Prostate gland (tissue), 2 donors: Measurements from ENCODE around the gene DEF6. TPM values are rescaled to one million over a fixed set of nuclear protein-coding genes. Genes with fewer than 3 reads are reported as not detected.
A peak's percentile ranks its signal among the peaks of the same experiment; 100 is the strongest.

ENCODE experiments used
- DNase-seq: peaks from one replicate; pipeline ENCODE4 v3.0.0-alpha.2; 2019; ENCODE audit warnings: low spot score
- H3K27ac ChIP-seq, 2 donors: fragments of 200-600 bp; sonication (generic); 2 replicates each; pipeline ENCODE4 v1.5.1; 2017 to 2019
- H3K27me3 ChIP-seq: fragments of 200-600 bp; sonication (generic); replicated peaks from 2 replicates; pipeline ENCODE4 v1.5.1; 2019; ENCODE audit not compliant: insufficient read depth
- H3K36me3 ChIP-seq, 2 donors: fragments of 200-600 bp; sonication (generic); 1 replicate in 1 of 2; 2 replicates in 1 of 2; pipeline versions ENCODE4 v1.5.1 to v1.8.1; 2017 to 2019
- H3K4me1 ChIP-seq: fragments of 200-600 bp; sonication (generic); replicated peaks from 2 replicates; pipeline ENCODE4 v1.5.1; 2019
- H3K4me3 ChIP-seq, 2 donors: fragments of 200-600 bp; sonication (generic); 2 replicates each; pipeline ENCODE4 v1.5.1; 2017 to 2019
- H3K9me3 ChIP-seq: fragments of 200-600 bp; sonication (generic); 2 replicates; pipeline ENCODE4 v1.5.1; 2017
- CTCF ChIP-seq, 4 experiments: fragments of 200-600 bp in 2 of 4; fragments of 450-650 bp in 2 of 4; sonication (generic) in 2 of 4; IDR thresholded peaks; 1 replicate in 3 of 4; 2 replicates in 1 of 4; pipeline ENCODE4 v1.5.1; 2016 to 2019; ENCODE audit warnings: antibody characterized with exemption in 4 of 4, mild to moderate bottlenecking in 2 of 4, moderate library complexity in 2 of 4
- POLR2A ChIP-seq: fragments of 450-650 bp; IDR thresholded peaks from one replicate; pipeline ENCODE4 v1.6.1; 2016; ENCODE audit warnings: antibody characterized with exemption, mild to moderate bottlenecking
- POLR2AphosphoS5 ChIP-seq: sonication (generic); formaldehyde crosslinking; IDR thresholded peaks from one replicate; pipeline ENCODE4 v1.6.1; 2017; ENCODE audit warnings: antibody characterized with exemption
- WGBS: methylation state at CpG from one replicate; pipeline ENCODE4 v1.1.5; 2018; 5-methylcytosine and 5-hydroxymethylcytosine counted together
- intact Hi-C: fragments of 100-400 bp; cut with DNase I; formaldehyde crosslinking; loops from one replicate; pipeline ENCODE4 v1.14.2; 2022
- total RNA-seq, 2 donors: library from RNA; depleted of rRNA; stranded (reverse); fragments of >200 nt; gene quantifications; one replicate each; pipeline ENCODE4 v1.1.0, GENCODE V29; 2016

DEF6 gene
- total RNA-seq, 2 donors from 2014 or later, result 20.2 to 33.4 TPM

DNA sequence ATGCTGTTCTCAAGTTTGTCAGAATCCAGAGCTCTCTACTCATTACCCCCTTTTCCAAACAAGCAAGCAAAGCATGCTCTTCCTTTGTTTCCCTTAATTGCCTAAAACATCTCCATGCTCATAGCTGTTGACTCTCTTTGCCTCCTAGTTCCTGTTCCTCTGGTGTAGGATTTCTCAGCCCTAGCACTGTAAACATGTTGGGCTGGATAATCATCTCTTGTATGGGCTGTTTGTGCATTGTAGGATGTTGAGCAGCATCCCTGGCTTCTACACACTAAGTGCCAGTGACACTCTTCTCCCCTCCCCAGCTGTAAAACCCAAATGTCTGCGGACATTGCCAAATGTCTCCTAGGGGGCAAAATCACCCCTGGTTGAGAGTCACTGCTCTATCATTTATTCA, 58.8 kb downstream of the DEF6 start:
- Histone ChIP-seq H3K4me3 (no peak overlapping the region), H3K4me1 (no peaks in the 10 kb centered on the region), H3K27ac (no peak overlapping the region), H3K27me3 (no peaks in the 10 kb centered on the region), H3K9me3 (no peaks in the 10 kb centered on the region), H3K36me3 (no peaks in the 10 kb centered on the region)
- TF ChIP-seq POLR2AphosphoS5, result no peak
- TF ChIP-seq CTCF (IDR thresholded peaks at IDR 0.05), result no peak
- TF ChIP-seq POLR2A, result no peak
- WGBS, result 100% methylated on average over 1 of the region's 1 CpG
- intact Hi-C loops, result no loop called here
- DNase-seq, result no peak

- intact Hi-C loops, result no loop called here
- H3K27ac ChIP-seq, result no peak overlapping the region
- H3K9me3 ChIP-seq, result no peaks in the 10 kb centered on the region
- no peak overlapping the region for H3K4me3 ChIP-seq
- 61% methylated on average over 4 of the region's 4 CpGs for WGBS
- TF ChIP-seq CTCF (IDR thresholded peaks at IDR 0.05), result no peak
- TF ChIP-seq POLR2AphosphoS5, result no peak
- TF ChIP-seq POLR2A, result no peak
- no peaks in the 10 kb centered on the region for H3K27me3 ChIP-seq
- no peaks in the 10 kb centered on the region for H3K4me1 ChIP-seq
- no peak for DNase-seq
- H3K36me3 ChIP-seq, result no peaks in the 10 kb centered on the region
These were observed 60.1 kb downstream of the DEF6 start for GRCh38 chr6:35357677-35358076.

DNA sequence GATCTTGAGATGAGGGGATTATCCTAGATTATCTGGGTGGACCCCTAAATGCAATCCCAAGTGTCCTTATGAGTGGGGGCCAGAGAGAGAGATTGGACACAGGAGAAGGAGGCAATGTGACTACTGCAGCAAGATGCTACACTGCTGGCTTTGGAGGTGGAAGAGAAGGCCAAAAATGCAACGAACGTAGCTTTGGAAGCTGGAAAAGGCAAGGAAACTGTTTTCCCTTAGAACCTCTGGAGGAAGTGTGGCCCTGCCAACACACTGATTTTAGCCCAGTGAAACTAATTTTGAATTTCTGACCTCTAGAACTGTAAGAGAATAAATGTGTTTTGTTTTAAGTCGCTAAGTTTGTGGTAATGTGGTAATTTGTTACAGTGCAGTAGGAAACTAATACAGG, 60.5 kb downstream of the DEF6 start:
- no peak overlapping the region for H3K27ac ChIP-seq
- no peaks in the 10 kb centered on the region for H3K9me3 ChIP-seq
- H3K4me3 ChIP-seq, result no peak overlapping the region
- DNase-seq, result no peak
- intact Hi-C loops, result no loop called here
- 50% methylated on average over 3 of the region's 3 CpGs for WGBS
- TF ChIP-seq POLR2A, result no peak
- no peak for TF ChIP-seq CTCF (IDR thresholded peaks at IDR 0.05)
- TF ChIP-seq POLR2AphosphoS5, result no peak
- H3K36me3 ChIP-seq, result no peaks in the 10 kb centered on the region
- no peaks in the 10 kb centered on the region for H3K4me1 ChIP-seq
- H3K27me3 ChIP-seq, result no peaks in the 10 kb centered on the region

DNA sequence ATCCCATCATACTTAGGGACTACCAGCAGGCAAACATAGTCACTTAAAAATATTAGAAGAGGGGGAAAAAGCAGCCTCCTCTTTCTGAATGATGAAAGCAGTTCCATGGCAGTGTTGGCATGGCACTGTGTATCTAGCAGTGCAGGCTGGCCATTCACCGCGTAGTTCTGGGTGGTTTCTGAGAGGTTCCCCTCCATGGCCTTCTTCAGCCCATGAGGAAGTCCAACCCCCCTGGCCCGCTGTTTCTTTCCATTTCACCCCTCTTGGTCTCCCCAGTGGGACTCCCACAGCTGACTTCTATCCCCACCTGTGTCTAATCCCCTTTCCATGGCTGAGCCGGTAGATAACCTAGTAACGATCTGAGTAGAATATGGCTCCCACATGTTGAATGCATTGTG, 61.7 kb downstream of the DEF6 start:
- no peaks in the 10 kb centered on the region for H3K36me3 ChIP-seq
- H3K27ac ChIP-seq, result peak overlapping the region in 1 of 2 donors; percentile 39
- H3K4me3 ChIP-seq, result no peak overlapping the region
- no peaks in the 10 kb centered on the region for H3K27me3 ChIP-seq
- 98% methylated on average over 5 of the region's 5 CpGs for WGBS
- H3K9me3 ChIP-seq, result no peaks in the 10 kb centered on the region
- no peak for DNase-seq
- no peak for TF ChIP-seq POLR2AphosphoS5
- no peak for TF ChIP-seq POLR2A
- no peak for TF ChIP-seq CTCF (IDR thresholded peaks at IDR 0.05)
- no peaks in the 10 kb centered on the region for H3K4me1 ChIP-seq
- intact Hi-C loops, result no loop called here

DNA sequence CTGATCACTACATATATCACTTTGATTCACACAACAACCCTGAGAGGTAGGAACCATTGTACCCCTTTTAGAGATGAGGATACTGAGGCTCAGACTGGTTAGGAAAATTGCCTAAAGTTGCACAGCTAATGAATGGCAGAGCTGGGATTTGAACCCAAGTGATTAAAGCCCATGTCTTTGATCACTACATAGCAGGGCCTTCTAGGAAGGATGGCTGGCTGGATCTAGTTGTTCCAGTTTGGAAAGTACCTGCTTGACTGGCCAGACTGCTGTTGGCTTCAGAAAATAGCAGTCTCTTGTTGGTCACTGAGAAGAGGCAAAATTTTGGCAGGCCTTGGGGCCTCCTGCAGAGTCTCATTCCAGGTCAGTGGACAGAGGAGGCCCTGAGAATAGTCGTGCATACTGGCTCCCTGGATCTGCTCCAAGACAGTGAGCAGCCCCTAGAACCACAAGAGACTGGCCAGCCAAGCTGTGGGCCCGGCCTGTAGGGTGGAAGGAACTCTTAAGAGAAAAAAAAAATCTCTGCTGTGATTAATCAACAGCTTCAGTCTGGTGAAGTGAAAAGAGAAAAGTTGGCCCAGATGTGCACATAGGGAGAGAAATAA, 62.2 kb downstream of the DEF6 start:
- TF ChIP-seq POLR2A (no peak), POLR2AphosphoS5 (peak; percentile 49)
- 35% methylated on average over 2 of the region's 2 CpGs for WGBS
- Histone ChIP-seq H3K4me1 (no peaks in the 10 kb centered on the region), H3K9me3 (no peaks in the 10 kb centered on the region), H3K27me3 (no peaks in the 10 kb centered on the region), H3K27ac (peak overlapping the region in 1 of 2 donors; percentile 39), H3K4me3 (no peak overlapping the region), H3K36me3 (no peaks in the 10 kb centered on the region)
- intact Hi-C loops, result no loop called here
- DNase-seq, result peak; percentile 18
